Measurements from ENCODE around the gene IKZF3.

- TF ChIP-seq CTCF (IDR thresholded peaks at IDR 0.05; ENCODE audit: low read length) = no peak
- no peak for TF ChIP-seq EZH2 (optimal IDR thresholded peaks at IDR 0.05; ENCODE audit: low read depth, low read length)
Observed at GRCh38 chr17:39822051-39822451, 42.1 kb downstream of the IKZF3 start.

Data from MM.1S (cell line).